ENCODE data around the gene ZNF728. TPM values are rescaled to one million over a fixed set of nuclear protein-coding genes. Genes with fewer than 3 reads are reported as not detected.
A peak's percentile ranks its signal among the peaks of the same experiment; 100 is the strongest.
"Not testable (repeated sequence)": the region's sequence is repeated elsewhere in the genome, so short reads cannot be mapped to it uniquely, and the experiment has no call there.

Gene ZNF728
- total RNA-seq, 1 experiment from 2014 or later, result not detected

DNA sequence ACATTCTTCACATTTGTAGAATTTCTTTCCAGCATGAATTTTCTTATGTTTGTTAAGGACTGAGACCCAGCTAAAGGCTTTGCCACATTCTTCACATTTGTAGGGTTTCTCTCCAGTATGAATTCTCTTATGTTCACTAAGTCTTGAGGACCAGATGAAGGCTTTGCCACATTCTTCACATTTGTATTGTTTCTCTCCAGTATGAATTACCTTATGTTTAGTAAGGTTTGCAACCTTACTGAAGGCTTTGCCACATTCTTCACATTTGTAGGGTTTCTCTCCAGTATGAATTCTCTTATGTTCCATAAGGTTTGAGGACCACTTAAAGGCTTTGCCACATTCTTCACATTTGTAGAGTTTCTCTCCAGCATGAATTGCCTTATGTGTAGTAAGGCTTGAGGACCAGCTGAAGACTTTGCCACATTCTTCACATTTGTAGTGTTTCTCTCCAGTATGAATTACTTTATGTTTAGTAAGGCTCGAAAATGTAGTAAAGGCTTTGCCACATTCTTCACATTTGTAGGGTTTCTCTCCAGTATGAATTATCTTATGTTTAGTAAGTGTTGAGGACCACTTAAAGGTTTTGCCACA lies 27.3 kb downstream of the ZNF728 start:
- H3K9me2 ChIP-seq (replicated peaks; ENCODE audit: insufficient read depth, low read length); H3K27me3 ChIP-seq (ENCODE audit: low read length); H3K4me1 ChIP-seq (ENCODE audit: low read length); H3K36me3 ChIP-seq (ENCODE audit: insufficient read depth, low read length); H3K4me3 ChIP-seq (ENCODE audit: low read length); H3K27ac ChIP-seq (ENCODE audit: low read length); DNase-seq; H3K4me2 ChIP-seq (ENCODE audit: low read depth, low read length, poor library complexity, severe bottlenecking); H3K79me2 ChIP-seq (ENCODE audit: low read length); H3K9ac ChIP-seq (ENCODE audit: low read length); H2AFZ ChIP-seq (ENCODE audit: low read length); H4K20me1 ChIP-seq (ENCODE audit: insufficient read depth, low read depth, low read length): not testable (repeated sequence)
- peaks cover 55% of the 10 kb centered on the region for H3K9me3 ChIP-seq (ENCODE audit: low read length)

DNA sequence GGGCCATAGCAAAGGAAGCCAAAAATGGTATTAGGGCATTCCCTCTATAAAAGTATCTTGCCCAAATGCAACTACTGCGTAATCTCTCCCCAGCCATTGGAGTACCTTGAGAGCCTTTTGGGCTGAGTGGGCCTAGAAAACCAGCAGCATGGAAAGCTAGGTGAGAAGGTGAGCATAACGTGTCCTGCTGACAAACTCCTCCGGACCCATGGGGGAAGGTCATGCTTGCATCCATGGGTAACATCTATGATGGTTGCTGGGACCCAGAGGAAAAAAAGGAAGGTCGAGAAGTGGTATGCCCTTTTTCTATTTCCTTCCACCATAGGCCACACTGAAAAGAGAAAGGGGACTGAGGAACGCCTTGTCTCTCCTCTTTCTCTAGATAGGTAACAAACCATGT lies 57.4 kb downstream of the ZNF728 start:
- Histone ChIP-seq H3K4me2 (ENCODE audit: low read depth, low read length, poor library complexity, severe bottlenecking) (no peak overlapping the region), H3K36me3 (ENCODE audit: insufficient read depth, low read length) (no peaks in the 10 kb centered on the region), H2AFZ (ENCODE audit: low read length) (no peak overlapping the region), H3K27ac (ENCODE audit: low read length) (no peak overlapping the region), H3K4me3 (ENCODE audit: low read length) (no peak overlapping the region), H3K9ac (ENCODE audit: low read length) (no peak overlapping the region), H4K20me1 (ENCODE audit: insufficient read depth, low read depth, low read length) (no peaks in the 10 kb centered on the region), H3K4me1 (ENCODE audit: low read length) (no peaks in the 10 kb centered on the region), H3K9me2 (replicated peaks; ENCODE audit: insufficient read depth, low read length) (no peaks in the 10 kb centered on the region), H3K79me2 (ENCODE audit: low read length) (no peaks in the 10 kb centered on the region), H3K9me3 (ENCODE audit: low read length) (peaks cover 43% of the 10 kb centered on the region), H3K27me3 (ENCODE audit: low read length) (no peaks in the 10 kb centered on the region)
- peak; percentile 56 for DNase-seq

DNA sequence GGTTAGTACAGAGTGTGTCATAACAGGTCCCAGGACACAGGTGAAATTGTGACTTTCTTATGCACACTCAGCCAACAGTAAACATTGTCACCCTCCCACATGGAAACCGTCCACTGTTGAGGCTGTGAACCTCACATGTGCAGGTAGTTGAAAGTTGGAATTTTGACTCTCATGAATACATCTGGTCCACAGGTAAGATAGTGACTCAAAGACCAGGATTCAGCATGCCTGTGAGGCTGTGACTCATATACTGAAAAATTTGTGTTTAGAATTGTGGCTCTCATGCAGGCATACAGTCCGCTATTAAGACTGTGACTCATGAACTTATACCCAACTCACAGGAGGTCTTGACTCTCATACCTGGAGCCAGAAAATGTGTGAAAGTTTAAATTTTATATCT lies 67.8 kb downstream of the ZNF728 start:
- H3K9ac ChIP-seq (ENCODE audit: low read length), result no peak overlapping the region
- no peak overlapping the region for H2AFZ ChIP-seq (ENCODE audit: low read length)
- H3K4me1 ChIP-seq (ENCODE audit: low read length), result no peaks in the 10 kb centered on the region
- no peaks in the 10 kb centered on the region for H3K79me2 ChIP-seq (ENCODE audit: low read length)
- no peaks in the 10 kb centered on the region for H3K27me3 ChIP-seq (ENCODE audit: low read length)
- H4K20me1 ChIP-seq (ENCODE audit: insufficient read depth, low read depth, low read length), result no peaks in the 10 kb centered on the region
- no peaks in the 10 kb centered on the region for H3K36me3 ChIP-seq (ENCODE audit: insufficient read depth, low read length)
- H3K9me2 ChIP-seq (replicated peaks; ENCODE audit: insufficient read depth, low read length), result no peaks in the 10 kb centered on the region
- no peak overlapping the region for H3K27ac ChIP-seq (ENCODE audit: low read length)
- H3K4me2 ChIP-seq (ENCODE audit: low read depth, low read length, poor library complexity, severe bottlenecking), result no peak overlapping the region
- H3K9me3 ChIP-seq (ENCODE audit: low read length), result peaks cover 20% of the 10 kb centered on the region
- DNase-seq, result no peak
- no peak overlapping the region for H3K4me3 ChIP-seq (ENCODE audit: low read length)

DNA sequence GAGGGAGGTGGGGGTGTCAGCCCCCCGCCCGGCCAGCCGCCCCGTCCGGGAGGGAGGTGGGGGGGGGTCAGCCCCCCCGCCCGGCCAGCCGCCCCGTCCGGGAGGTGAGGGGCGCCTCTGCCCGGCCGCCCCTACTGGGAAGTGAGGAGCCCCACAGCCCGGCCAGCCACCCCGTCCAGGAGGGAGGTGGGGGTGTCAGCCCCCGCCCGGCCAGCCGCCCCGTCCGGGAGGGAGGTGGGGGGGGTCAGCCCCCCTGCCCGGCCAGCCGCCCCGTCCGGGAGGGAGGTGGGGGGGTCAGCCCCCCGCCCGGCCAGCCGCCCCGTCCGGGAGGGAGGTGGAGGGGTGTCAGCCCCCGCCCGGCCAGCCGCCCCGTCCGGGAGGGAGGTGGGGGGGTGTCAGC lies 75.4 kb downstream of the ZNF728 start:
- not testable (repeated sequence) for H4K20me1 ChIP-seq (ENCODE audit: insufficient read depth, low read depth, low read length); DNase-seq; H3K4me2 ChIP-seq (ENCODE audit: low read depth, low read length, poor library complexity, severe bottlenecking); H3K27ac ChIP-seq (ENCODE audit: low read length); H3K79me2 ChIP-seq (ENCODE audit: low read length); H3K4me3 ChIP-seq (ENCODE audit: low read length); H3K36me3 ChIP-seq (ENCODE audit: insufficient read depth, low read length); H3K4me1 ChIP-seq (ENCODE audit: low read length); H2AFZ ChIP-seq (ENCODE audit: low read length); H3K9me2 ChIP-seq (replicated peaks; ENCODE audit: insufficient read depth, low read length); H3K9ac ChIP-seq (ENCODE audit: low read length); H3K27me3 ChIP-seq (ENCODE audit: low read length); H3K9me3 ChIP-seq (ENCODE audit: low read length)

DNA sequence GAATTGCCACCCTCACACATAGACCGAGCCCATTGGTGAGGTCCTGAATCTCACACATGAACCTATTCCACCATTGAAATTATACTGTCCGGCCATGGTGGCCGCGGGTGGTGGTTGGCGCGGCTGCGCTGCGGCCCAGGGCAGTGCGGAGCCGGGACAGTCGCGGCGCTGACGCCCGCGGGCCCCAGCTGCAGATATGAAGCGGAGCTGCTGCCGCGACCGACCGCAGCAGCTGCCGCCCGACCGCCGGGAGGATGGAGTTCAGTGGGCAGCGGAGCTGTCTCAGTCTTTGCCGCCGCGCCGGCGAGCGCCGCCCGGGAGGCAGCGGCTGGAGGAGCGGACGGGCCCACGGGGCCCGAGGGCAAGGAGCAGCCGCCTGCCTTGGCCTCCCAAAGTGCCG lies 77.8 kb downstream of the ZNF728 start:
- H2AFZ ChIP-seq (ENCODE audit: low read length); H3K36me3 ChIP-seq (ENCODE audit: insufficient read depth, low read length); H3K27ac ChIP-seq (ENCODE audit: low read length); H3K9me2 ChIP-seq (replicated peaks; ENCODE audit: insufficient read depth, low read length); H3K4me2 ChIP-seq (ENCODE audit: low read depth, low read length, poor library complexity, severe bottlenecking); H3K9ac ChIP-seq (ENCODE audit: low read length); H3K4me3 ChIP-seq (ENCODE audit: low read length); H3K4me1 ChIP-seq (ENCODE audit: low read length); H3K27me3 ChIP-seq (ENCODE audit: low read length); DNase-seq; H4K20me1 ChIP-seq (ENCODE audit: insufficient read depth, low read depth, low read length); H3K79me2 ChIP-seq (ENCODE audit: low read length): not testable (repeated sequence)
- H3K9me3 ChIP-seq (ENCODE audit: low read length), result peaks cover 18% of the 10 kb centered on the region

Small RNA genes within 50 kb of the gene (small RNA-seq; reads per million reads assigned to genes)
- not detected for gene AC022145.2

Other genes starting within 250 kb of the ZNF728 start
- not detected in 2 replicates for gene ZNF99, start 219.0 kb downstream of the ZNF728 start, total RNA-seq (2014; rRNA removed; shearing (Covaris generic); ENCODE audit: low replicate concordance)
- gene ZNF723, start 170.9 kb downstream of the ZNF728 start, total RNA-seq (2014; rRNA removed; shearing (Covaris generic); ENCODE audit: low replicate concordance), result not detected in 2 replicates
- 5.8 and 33.9 TPM in 2 replicates for gene ZNF730, start 113.8 kb upstream of the ZNF728 start, total RNA-seq (2014; rRNA removed; shearing (Covaris generic); ENCODE audit: low replicate concordance)
- gene ZNF724, start 247.2 kb upstream of the ZNF728 start, total RNA-seq (2014; rRNA removed; shearing (Covaris generic); ENCODE audit: low replicate concordance), result 9.2 and 10.8 TPM in 2 replicates

Measured in Karpas-422 (cell line).